ENCODE results near the gene IFNE.
"Not testable (repeated sequence)": the region's sequence is repeated elsewhere in the genome, so short reads cannot be mapped to it uniquely, and the experiment has no call there.

The IFNE gene

DNA sequence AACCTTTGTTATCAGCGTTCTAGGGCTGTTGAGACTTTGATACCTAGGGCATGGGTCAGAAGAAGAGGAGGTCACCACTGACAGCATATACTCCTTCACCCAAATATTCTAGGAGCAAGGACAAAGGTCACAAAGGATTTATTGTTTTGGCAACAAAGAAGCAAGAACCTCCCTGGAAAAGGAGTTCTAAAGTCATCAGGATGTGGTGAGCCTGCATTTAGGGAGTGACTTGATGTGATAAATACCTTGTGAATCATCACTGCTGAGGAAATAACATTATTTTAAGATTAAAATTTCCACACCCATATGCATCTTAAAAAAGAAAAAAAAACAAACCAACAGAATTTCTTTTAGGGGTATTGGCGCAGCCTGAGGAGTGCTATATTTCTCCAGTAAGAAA is 28.0 kb downstream of the IFNE start:
- H3K9me3 ChIP-seq (ENCODE audit: control insufficient read depth, insufficient read depth, low read length): no peaks in the 10 kb centered on the region

DNA sequence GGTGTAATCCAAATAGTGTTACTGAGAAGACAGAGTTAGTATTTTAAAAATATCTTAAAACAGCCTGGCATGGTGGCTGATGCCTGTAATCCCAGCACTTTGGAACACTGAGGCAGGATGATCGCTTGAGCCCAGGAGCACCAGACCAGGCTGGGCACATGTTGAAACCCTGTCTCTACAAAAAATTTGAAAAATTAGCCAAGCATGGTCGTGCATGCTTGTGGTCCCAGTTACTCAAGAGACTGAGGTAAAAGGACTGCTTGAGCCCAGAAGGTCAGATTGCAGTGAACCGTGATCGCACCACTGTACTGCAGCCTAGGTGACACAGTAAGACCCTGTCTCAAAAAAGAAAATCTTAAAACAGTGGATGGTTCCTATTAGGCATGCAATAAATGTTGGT is 29.4 kb downstream of the IFNE start:
- no peaks in the 10 kb centered on the region for H3K9me3 ChIP-seq (ENCODE audit: control insufficient read depth, insufficient read depth, low read length)
- H3K4me3 ChIP-seq (ENCODE audit: low read length): no peak overlapping the region
- no CpG with 5 or more reads among the region's 4 CpGs for WGBS (ENCODE audit: insufficient coverage, insufficient read length)
- H3K36me3 ChIP-seq (ENCODE audit: control insufficient read depth, insufficient read depth, low read length): no peaks in the 10 kb centered on the region
- H3K27ac ChIP-seq (ENCODE audit: low read length): no peak overlapping the region
- no peak for DNase-seq (ENCODE audit: low read depth, low spot score)
- no peaks in the 10 kb centered on the region for H3K27me3 ChIP-seq (ENCODE audit: control insufficient read depth, insufficient read depth, low read length)
- H3K4me1 ChIP-seq (ENCODE audit: control insufficient read depth, insufficient read depth, low read length): no peaks in the 10 kb centered on the region; the same call in 1 of the 2 replicates

More for the DNA sequence above, 28.0 kb downstream of the IFNE start:
- H3K4me3 ChIP-seq (ENCODE audit: low read length): no peak overlapping the region
- DNase-seq (ENCODE audit: low read depth, low spot score): no peak
- no peaks in the 10 kb centered on the region; the same call in 1 of the 2 replicates for H3K4me1 ChIP-seq (ENCODE audit: control insufficient read depth, insufficient read depth, low read length)
- no peaks in the 10 kb centered on the region for H3K36me3 ChIP-seq (ENCODE audit: control insufficient read depth, insufficient read depth, low read length)
- no peak overlapping the region for H3K27ac ChIP-seq (ENCODE audit: low read length)
- no peaks in the 10 kb centered on the region for H3K27me3 ChIP-seq (ENCODE audit: control insufficient read depth, insufficient read depth, low read length)
- no CpG with 5 or more reads among the region's 2 CpGs for WGBS (ENCODE audit: insufficient coverage, insufficient read length)

DNA sequence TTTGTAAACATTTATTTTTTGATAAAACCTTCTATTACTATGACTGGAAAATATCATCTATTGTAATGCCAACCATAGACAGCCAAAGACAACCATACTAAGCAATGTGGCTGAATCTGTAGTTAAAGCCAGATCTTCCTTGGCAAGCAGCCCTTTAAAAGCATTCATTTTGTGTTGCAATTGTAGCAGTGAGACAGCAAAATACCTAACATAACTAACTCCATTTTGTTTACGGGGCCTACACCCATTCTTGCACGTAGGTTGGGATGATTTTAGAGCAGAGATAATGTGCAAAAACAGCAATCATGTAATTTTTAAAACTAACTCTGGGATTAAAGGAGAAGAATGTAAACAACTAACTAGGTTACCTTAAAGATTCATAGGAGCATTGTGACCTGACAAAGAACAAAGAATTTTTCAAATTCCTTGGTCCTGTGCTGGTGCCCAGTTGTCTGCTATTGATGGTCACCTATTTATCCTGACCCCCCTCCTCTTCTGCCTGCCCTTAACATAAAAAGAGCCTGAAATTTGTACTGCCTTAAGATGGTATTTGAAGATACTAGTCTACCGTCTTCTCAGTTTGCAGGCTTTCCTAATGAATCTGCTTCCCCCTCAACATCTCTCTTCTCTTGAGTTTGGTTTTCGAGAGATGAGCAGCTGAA is 31.2 kb downstream of the IFNE start:
- Histone ChIP-seq H3K27ac (ENCODE audit: low read length) (no peak overlapping the region), H3K27me3 (ENCODE audit: control insufficient read depth, insufficient read depth, low read length) (no peaks in the 10 kb centered on the region), H3K36me3 (ENCODE audit: control insufficient read depth, insufficient read depth, low read length) (no peaks in the 10 kb centered on the region), H3K9me3 (ENCODE audit: control insufficient read depth, insufficient read depth, low read length) (no peaks in the 10 kb centered on the region), H3K4me3 (ENCODE audit: low read length) (no peak overlapping the region), H3K4me1 (ENCODE audit: control insufficient read depth, insufficient read depth, low read length) (no peaks in the 10 kb centered on the region; the same call in 1 of the 2 replicates)
- no peak for DNase-seq (ENCODE audit: low read depth, low spot score)
- WGBS (ENCODE audit: insufficient coverage, insufficient read length): no CpG with 5 or more reads among the region's 4 CpGs

DNA sequence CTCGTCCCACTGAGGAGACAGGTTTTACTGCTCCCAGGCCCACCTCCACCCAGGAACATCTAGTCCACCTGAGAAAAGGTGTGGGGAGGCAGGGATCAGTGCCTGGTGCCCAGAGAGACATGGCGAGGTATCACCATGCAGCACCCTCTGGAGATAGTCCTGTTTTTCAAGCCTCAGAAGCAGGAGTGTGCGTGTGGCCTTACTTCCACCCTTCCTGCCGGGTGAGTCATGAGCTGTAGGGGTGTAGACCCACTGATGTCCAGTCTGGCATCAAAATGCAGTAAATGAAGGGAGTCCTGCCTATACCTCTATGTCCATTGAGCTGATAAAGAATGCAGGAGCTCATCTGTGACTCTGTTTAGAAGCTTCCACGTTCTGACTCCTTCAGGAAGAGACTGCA is 32.8 kb downstream of the IFNE start:
- not testable (repeated sequence) for H3K27me3 ChIP-seq (ENCODE audit: control insufficient read depth, insufficient read depth, low read length); H3K27ac ChIP-seq (ENCODE audit: low read length); H3K9me3 ChIP-seq (ENCODE audit: control insufficient read depth, insufficient read depth, low read length); H3K36me3 ChIP-seq (ENCODE audit: control insufficient read depth, insufficient read depth, low read length); DNase-seq (ENCODE audit: low read depth, low spot score); H3K4me3 ChIP-seq (ENCODE audit: low read length); H3K4me1 ChIP-seq (ENCODE audit: control insufficient read depth, insufficient read depth, low read length)
- no CpG with 5 or more reads among the region's 5 CpGs for WGBS (ENCODE audit: insufficient coverage, insufficient read length)

DNA sequence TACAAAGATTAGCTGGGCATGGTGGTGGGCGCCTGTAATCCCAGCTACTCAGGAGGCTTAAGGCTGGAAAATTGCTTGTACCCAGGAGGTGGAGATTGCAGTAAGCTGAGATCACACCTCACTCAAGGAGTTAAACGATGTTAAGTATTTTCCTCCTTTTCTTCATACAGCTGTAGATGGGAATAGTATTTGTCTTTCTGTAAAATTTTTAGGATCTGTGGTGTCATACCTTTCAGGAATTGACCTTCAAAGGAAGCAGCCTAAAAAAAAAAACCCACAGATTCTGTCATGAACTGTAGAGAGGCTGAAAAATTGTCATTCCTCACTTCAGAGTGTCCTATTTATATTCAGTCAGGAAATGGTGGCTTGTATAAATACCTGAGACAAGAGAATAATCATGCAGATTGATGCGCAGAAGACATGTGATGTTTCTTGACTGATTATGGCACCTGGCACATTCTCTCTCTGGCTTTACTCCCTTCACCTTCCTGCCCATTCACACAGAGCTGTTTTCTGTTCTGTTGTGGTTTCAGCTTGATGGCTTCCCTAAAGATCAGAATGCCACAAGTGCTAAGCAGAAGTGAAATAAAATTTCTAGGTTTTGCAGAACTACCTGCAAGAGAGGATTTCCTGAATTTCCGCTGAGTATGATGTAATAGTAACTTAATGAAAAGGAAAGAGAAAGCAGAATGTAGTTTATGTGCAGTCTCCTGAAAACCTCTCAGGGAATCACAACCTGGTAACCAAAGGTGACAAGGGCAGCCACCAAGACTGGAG is 38.1 kb downstream of the IFNE start:
- Histone ChIP-seq H3K27me3 (ENCODE audit: control insufficient read depth, insufficient read depth, low read length) (no peaks in the 10 kb centered on the region), H3K9me3 (ENCODE audit: control insufficient read depth, insufficient read depth, low read length) (no peaks in the 10 kb centered on the region), H3K4me1 (ENCODE audit: control insufficient read depth, insufficient read depth, low read length) (no peaks in the 10 kb centered on the region), H3K36me3 (ENCODE audit: control insufficient read depth, insufficient read depth, low read length) (no peaks in the 10 kb centered on the region), H3K4me3 (ENCODE audit: low read length) (no peak overlapping the region), H3K27ac (ENCODE audit: low read length) (no peak overlapping the region)
- no CpG with 5 or more reads among the region's 4 CpGs for WGBS (ENCODE audit: insufficient coverage, insufficient read length)
- DNase-seq (ENCODE audit: low read depth, low spot score): no peak

DNA sequence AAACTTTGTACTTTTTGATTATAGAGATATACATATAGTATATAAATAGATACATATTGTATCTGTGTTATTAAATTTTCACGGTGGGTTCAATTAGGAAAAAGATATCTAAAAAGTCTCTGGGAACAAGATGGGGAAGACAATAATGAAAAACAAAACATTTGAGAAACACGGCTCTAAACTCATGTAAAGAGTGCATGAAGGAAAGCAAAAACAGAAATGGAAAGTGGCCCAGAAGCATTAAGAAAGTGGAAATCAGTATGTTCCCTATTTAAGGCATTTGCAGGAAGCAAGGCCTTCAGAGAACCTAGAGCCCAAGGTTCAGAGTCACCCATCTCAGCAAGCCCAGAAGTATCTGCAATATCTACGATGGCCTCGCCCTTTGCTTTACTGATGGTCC is 42.0 kb downstream of the IFNE start, which contains the start of gene IFNA1:
Gene IFNA1, plus strand, starts transcription at position 301 of the 400 bp plus-strand sequence. Its CDS starts 69 bp downstream, at position 370.
- H3K4me1 ChIP-seq (ENCODE audit: control insufficient read depth, insufficient read depth, low read length): no peaks in the 10 kb centered on the region
- no peak within 1 kb of the TSS for H3K4me3 ChIP-seq (ENCODE audit: low read length)
- no peaks in the 10 kb centered on the region for H3K9me3 ChIP-seq (ENCODE audit: control insufficient read depth, insufficient read depth, low read length)
- WGBS (ENCODE audit: insufficient coverage, insufficient read length): no CpG with 5 or more reads among the region's 4 CpGs
- no peaks in the 10 kb centered on the region for H3K36me3 ChIP-seq (ENCODE audit: control insufficient read depth, insufficient read depth, low read length)
- no peak within 1 kb of the TSS for H3K27ac ChIP-seq (ENCODE audit: low read length)
- H3K27me3 ChIP-seq (ENCODE audit: control insufficient read depth, insufficient read depth, low read length): no peaks in the 10 kb centered on the region
- DNase-seq (ENCODE audit: low read depth, low spot score): no peak

DNA sequence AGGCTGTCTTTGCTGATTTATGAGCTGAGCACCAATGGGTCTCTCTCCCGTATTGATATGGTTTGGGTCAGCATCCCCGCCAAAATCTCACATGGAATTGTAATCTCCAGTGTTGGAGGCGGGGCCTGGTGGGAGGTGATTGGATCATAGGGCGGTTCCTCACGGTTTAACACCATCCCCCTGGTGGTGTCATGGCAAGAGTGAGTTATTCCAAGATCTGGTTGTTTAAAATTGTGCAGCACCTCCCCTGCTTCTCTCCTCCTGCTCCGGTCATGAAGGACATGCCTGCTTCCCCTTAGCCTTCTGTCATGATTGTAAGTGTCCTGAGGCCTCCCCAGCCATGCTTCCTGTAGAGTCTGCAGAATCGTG is 47.1 kb downstream of the IFNE start:
- not testable (repeated sequence) for H3K27ac ChIP-seq (ENCODE audit: low read length); H3K4me1 ChIP-seq (ENCODE audit: control insufficient read depth, insufficient read depth, low read length); DNase-seq (ENCODE audit: low read depth, low spot score); H3K9me3 ChIP-seq (ENCODE audit: control insufficient read depth, insufficient read depth, low read length); H3K4me3 ChIP-seq (ENCODE audit: low read length); H3K27me3 ChIP-seq (ENCODE audit: control insufficient read depth, insufficient read depth, low read length); H3K36me3 ChIP-seq (ENCODE audit: control insufficient read depth, insufficient read depth, low read length)
- WGBS (ENCODE audit: insufficient coverage, insufficient read length): no CpG with 5 or more reads among the region's 7 CpGs

DNA sequence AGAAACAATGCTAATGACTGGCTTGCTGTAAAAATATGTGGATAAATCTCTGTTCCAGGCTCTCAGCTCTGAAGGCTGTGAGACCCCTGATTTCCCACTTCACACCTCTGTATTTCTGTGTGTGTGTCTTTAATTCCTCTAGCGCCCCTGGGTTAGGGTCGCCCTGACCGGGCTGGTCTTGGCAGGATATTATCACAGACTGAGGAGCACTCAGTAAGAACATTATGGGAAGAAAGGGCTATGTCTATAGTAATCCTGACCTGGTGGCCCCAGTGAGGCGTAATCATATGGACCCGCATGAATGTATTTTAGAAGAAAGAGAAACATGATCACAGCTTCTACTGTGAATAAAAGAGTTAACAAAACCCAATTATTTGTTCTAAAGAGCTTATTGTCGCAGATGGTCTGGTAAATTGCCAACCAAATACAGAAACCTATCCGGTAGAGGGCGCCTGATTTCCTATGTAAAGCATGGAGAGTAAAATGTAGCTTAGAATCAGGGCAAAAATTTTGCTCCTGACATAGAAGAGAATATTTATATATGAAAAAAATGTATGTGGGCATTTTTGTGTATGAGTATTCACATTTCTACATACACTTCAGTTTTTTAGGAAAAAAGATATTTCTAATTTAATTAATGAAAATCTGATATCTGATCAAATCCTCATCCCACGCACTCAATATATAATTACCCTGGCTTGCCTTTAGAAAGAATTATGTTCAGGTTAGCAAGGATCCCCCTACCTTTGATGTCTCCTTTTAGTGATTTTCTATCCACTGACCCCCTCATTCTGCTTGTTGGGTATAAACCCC is 47.7 kb downstream of the IFNE start:
- WGBS (ENCODE audit: insufficient coverage, insufficient read length): no CpG with 5 or more reads among the region's 9 CpGs
- no peaks in the 10 kb centered on the region for H3K9me3 ChIP-seq (ENCODE audit: control insufficient read depth, insufficient read depth, low read length)
- H3K4me3 ChIP-seq (ENCODE audit: low read length): no peak overlapping the region
- no peaks in the 10 kb centered on the region; the same call in 1 of the 2 replicates for H3K4me1 ChIP-seq (ENCODE audit: control insufficient read depth, insufficient read depth, low read length)
- H3K36me3 ChIP-seq (ENCODE audit: control insufficient read depth, insufficient read depth, low read length): no peaks in the 10 kb centered on the region
- H3K27ac ChIP-seq (ENCODE audit: low read length): no peak overlapping the region
- no peaks in the 10 kb centered on the region for H3K27me3 ChIP-seq (ENCODE audit: control insufficient read depth, insufficient read depth, low read length)
- peak; percentile 47 for DNase-seq (ENCODE audit: low read depth, low spot score)

DNA sequence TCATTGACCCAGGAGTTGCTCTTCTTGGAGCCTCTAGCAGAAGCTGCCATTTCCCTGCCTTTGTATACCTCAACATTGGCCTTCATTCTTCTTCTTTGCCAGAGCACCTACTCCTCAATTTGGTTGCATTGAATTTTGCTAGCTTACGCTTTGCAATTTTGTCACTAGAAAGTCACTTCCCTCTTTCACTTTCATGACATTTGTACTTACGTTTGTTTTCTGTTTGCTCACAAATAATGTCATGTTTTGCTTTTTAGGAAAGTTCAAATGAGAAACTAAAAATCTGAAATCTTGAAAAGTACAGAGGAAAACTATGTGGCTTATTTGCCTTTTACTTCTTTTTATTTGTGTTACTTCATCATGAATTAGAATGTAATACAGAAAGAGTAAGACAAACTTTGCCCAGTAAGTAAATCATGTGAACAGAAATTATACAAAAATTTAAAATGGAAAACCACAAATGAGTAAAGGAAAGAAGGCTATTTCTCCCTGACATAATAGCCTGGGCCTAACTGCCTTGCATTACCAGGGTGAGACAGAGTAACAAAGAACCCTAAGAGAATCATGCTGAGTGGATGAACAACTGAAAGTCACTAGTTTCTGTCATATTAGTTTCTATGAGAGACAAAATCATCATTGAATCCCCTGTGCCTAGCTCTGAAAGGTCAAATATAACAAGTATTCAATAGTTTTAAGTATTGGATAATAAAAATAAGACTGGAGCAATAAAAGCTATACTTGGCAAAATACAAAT is 49.3 kb downstream of the IFNE start:
- no peak for DNase-seq (ENCODE audit: low read depth, low spot score)
- Histone ChIP-seq H3K27me3 (ENCODE audit: control insufficient read depth, insufficient read depth, low read length) (no peaks in the 10 kb centered on the region), H3K36me3 (ENCODE audit: control insufficient read depth, insufficient read depth, low read length) (no peaks in the 10 kb centered on the region), H3K27ac (ENCODE audit: low read length) (no peak overlapping the region), H3K4me3 (ENCODE audit: low read length) (no peak overlapping the region), H3K4me1 (ENCODE audit: control insufficient read depth, insufficient read depth, low read length) (no peaks in the 10 kb centered on the region; the same call in 1 of the 2 replicates), H3K9me3 (ENCODE audit: control insufficient read depth, insufficient read depth, low read length) (no peaks in the 10 kb centered on the region)
- no CpG with 5 or more reads among the region's 2 CpGs for WGBS (ENCODE audit: insufficient coverage, insufficient read length)

Data from iPS DF 6.9 (cell line).